Left ventricle myocardium superior (tissue), 1 donor: ENCODE results near the gene DOCK10. TPM values are rescaled to one million over a fixed set of nuclear protein-coding genes. Genes with fewer than 3 reads are reported as not detected.
"Not testable (repeated sequence)": the region's sequence is repeated elsewhere in the genome, so short reads cannot be mapped to it uniquely, and the experiment has no call there.

ENCODE experiments used
- ATAC-seq: fragments of 200-7000 bp; cut with Tn5 transposase; one replicate; pipeline ENCODE4 v1.9.1; 2020; ENCODE audit warnings: mild to moderate bottlenecking, moderate library complexity
- DNase-seq: peaks from one replicate; pipeline ENCODE4 v3.0.0-alpha.2; 2020
- intact Hi-C: fragments of 100-400 bp; cut with micrococcal nuclease; formaldehyde crosslinking; loops from one replicate; pipeline ENCODE4 v1.11.0; 2022
- total RNA-seq: library from RNA; stranded (reverse); fragmentation: NEBNext Ultra II Directional; extraction: Animal tissue kit (Norgen Biotek cat#: 25700); gene quantifications from one replicate; pipeline ENCODE4 v1.2.1, GENCODE V29; 2021
- donor health status: DM: no; HTN: yes; CAD: no; lungs with severe emphysema.

Gene DOCK10
- total RNA-seq, 1 donor from 2014 or later = 2.3 TPM

DNA sequence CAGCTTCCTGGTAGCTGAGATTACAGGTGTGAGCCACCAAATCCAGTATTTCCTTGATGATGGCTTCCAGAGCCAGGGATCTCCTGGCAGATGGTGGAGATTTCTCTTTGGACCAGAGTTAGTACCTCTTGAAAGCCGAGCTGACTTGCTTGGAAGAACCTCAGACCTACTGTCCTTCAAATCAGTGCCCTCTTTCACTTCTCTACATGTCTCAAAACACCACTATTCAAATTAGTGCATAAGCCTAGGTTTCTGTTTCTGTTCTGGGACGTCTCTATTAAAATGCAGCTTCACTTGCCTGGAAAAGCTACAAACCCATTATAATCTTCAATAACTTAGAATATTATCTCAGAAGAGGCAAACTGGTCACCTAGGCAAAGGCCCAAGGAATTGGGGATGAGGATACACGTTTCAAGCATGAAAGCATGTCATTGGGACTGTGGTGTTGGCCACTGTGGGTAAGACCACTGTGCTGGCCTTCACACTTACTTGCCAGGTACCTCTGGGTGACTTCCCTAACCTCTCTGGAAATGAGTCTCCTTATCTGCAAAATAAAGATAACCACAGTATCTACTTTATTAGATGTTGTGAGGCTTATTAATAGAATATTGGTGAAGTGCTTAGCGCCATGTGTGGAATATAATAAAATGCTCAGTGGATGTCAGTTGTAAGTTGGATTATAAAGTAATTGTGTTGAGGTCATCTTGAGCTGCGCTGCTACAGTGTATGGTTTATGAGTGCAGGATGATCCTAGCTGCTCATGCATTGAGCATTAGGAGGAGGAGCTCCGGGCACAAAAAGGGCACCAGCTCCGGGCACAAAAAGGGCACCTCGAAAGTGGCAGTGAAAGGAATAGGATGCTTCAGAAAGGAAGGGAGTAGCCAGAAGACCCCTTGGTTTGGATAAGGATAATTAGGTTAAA, 84.5 kb downstream of the DOCK10 start:
- intact Hi-C loops = no loop called here
- ATAC-seq = no peak
- DNase-seq = no peak

DNA sequence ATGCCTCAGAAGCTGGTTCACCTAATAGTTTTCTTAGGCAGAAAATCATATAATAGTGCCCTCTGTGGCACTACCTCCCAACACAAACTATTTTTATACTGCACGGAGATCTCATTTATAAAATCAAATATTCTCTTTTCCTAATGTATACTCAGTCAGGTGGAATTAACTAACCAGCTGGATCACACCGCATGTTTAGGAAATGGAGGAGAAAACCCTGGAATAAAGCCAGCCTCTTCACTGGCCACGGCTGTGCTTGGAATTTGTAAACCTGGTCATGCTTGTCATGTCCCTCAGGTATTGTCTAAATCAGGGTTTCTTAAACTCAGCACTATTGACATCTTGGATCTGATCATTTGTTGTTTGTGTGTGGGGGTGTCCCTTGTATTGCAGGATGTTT, 85.6 kb downstream of the DOCK10 start:
- intact Hi-C loops = no loop called here
- DNase-seq = no peak
- ATAC-seq = no peak

DNA sequence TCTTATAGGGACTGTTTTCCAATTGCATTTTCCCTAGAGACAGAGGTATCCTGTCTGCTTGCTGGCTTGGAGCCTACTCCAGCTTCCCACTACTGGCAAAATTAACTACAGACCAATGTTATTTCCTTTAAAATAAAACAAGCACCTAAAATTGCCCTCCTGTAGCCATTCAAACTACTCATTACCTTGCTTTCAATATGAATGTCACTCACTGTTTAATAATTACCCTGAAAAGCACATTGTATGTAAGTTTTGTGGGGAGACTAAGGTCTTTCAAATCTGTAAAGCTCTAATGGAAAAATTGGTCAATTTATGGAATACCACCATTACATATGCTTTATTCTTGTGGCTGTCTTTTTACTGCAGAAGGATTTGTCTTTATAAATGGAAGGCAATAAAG, 87.3 kb downstream of the DOCK10 start:
- intact Hi-C loops = no loop called here
- ATAC-seq (no peak), DNase-seq (no peak)

GRCh38 chr2:224952936-224953657, 89.2 kb downstream of the DOCK10 start:
- intact Hi-C loops = no loop called here
- peak; percentile 53 for ATAC-seq
- no peak for DNase-seq

DNA sequence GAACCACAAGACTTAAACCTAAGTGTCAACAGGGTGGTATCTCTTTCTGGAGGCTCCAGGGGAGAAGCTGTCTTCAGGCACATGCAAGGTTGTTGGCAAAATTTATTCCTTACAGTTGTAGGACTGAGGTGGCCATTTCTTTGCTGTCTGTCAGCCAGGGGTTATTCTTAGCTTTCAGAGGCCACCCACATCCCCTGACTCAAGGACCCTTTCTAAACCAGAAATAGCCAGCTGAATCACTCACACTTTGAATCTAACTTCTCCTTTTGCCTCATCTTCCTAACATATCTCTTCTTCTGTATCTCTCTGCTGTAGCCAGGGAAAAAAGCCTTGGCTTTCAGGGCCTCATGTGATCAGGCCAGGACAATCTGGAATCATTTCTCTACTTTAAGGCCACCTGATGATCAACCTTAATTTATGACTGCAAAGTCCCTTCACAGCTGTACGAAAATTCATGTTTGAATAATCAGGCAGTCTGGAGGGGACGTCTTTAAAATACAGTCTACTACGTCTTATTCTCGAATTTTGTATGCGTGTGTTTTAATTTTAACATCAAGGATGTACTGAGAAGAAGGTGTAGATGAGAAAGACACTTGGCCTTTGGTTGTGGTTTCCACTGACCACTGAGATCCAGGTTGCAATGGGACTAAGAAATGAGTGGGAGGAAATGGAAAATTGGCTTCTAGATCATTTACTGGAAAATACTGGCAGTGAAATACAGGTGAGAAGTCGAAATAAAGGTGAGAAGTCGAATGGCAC, 90.4 kb downstream of the DOCK10 start:
- intact Hi-C loops = no loop called here
- ATAC-seq (no peak), DNase-seq (no peak)

DNA sequence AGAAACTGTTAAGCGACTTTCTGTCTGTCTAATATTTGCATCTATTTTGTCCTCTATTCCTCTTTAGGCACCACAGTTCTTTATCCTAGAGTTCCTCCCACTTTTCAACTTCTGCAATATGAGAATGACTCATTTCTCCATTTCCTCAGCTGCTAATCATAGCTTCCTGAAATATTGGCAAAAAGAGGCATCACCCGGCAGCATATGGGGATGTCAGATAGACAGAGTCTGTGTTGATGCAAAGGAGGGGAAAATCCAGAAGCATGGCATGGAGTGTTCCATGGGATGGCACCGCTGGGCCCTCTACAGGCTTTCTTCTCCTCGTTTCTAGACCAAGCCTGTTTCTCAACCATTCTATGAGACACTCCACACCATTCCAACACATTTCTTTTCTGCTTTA, 93.4 kb downstream of the DOCK10 start:
- DNase-seq (no peak), ATAC-seq (peak; percentile 41)
- intact Hi-C loops = no loop called here

DNA sequence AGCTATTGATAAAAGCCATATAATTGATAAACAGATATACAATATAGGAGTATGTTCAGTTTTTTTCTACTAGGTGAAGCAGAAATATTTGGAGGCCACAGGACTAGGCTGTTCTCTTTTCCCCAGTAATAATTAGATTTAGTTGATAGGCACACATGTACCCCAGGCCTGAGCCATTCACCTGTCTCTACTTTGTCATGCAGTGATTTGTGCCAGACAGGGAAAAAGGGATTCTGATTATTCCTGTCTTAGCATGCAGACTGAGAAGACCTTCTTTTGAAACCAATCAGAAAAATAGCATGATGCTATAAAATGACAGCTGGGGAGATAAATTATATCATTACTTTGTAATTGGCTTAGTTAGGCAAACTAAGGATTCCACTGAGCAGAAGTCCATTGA, 94.3 kb downstream of the DOCK10 start:
- no peak for ATAC-seq
- DNase-seq = no peak
- intact Hi-C loops = no loop called here

- no peak for ATAC-seq
- intact Hi-C loops = no loop called here
- no peak for DNase-seq
Measured at GRCh38 chr2:224947566-224947965, 94.7 kb downstream of the DOCK10 start.

DNA sequence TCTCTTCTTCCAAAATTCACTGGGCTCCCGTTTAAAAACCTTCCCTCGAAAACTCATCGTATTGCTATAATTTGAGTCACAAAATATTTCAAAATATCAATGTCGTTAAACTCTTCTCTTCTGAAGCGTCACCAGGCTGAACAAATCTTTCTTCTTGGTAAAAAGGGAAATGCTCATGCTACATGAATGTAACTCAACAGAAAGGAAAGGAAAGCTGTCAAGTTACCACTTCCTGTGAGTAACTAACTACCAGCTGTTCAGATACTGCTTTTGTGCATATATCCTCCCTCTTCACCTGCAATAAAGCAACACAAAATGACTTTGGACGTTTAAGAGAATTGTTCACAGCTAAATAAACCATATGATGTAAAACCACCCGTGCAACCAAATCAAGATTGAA, 95.4 kb downstream of the DOCK10 start:
- ATAC-seq (no peak), DNase-seq (no peak)
- intact Hi-C loops = no loop called here

DNA sequence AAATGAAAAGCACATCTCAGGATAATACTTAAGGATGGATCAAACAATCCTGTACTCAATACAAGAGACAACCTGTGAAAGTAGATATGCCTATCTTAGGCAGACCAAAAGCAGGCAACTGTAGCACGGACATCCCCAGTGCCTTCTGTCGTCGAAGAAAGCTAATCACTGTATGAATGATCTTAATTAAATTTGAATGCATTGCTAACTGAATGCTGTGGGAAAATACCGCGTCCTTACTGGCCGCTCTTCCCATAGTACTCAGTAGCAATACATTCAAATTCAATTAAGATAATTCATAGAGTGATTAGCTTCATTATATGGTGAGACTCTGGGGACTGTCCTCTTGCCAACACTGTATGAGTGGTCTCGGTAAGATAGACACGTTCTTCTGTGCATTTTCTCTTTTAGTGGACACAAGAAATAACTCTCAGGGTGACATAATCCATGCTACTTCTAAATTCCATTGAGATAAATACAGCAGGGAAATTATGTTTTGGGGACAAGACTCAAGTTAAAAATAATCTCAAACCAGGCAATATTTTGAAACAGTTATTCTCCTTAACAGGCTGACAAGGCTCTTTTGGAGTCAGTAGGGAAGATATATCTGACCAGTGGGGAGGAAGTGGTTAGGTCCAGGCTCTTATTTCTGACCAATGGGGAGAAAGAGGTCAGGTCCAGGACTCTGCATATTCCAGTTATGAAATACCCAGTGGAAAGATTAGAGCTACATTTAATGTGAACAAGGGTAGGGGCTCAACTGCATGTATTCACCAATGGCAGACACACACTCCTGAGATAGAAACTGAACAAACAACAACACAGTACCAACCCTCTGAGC, 97.3 kb downstream of the DOCK10 start:
- intact Hi-C loops = no loop called here
- ATAC-seq = peak; percentile 54
- no peak for DNase-seq

DNA sequence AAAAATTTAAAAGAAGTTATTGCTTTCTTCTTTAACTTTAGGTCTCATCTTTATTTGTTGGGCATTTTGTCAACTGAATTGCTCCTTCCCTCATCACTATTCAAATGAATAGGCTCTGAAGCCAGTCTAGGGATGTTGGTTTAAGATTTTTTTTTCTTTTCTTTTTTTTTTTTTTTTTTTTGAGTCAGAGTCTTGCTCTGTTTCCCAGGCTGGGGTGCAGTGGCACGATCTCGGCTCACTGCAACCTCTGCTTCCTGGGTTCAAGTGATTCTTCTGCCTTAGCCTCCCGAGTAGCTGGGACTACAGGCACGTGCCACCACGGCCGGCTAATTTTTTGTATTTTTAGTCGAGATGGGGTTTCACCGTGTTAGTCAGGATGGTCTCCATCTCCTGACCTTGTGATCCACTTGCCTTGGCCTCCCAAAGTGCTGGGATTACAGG, 98.6 kb downstream of the DOCK10 start:
- ATAC-seq, DNase-seq, intact Hi-C loops: not testable (repeated sequence)

- DNase-seq (no peak), ATAC-seq (no peak)
- intact Hi-C loops = no loop called here
Measured at GRCh38 chr2:224941960-224942359, 100.3 kb downstream of the DOCK10 start.

GRCh38 chr2:224940618-224941017, 101.7 kb downstream of the DOCK10 start:
- intact Hi-C loops = no loop called here
- DNase-seq (no peak), ATAC-seq (no peak)

- intact Hi-C loops = no loop called here
- DNase-seq (peak; percentile 34), ATAC-seq (peak; percentile 55)
Measured at GRCh38 chr2:224938651-224939182, 103.6 kb downstream of the DOCK10 start.

GRCh38 chr2:224937887-224938286, 104.4 kb downstream of the DOCK10 start:
- DNase-seq (no peak), ATAC-seq (no peak)
- intact Hi-C loops = no loop called here

DNA sequence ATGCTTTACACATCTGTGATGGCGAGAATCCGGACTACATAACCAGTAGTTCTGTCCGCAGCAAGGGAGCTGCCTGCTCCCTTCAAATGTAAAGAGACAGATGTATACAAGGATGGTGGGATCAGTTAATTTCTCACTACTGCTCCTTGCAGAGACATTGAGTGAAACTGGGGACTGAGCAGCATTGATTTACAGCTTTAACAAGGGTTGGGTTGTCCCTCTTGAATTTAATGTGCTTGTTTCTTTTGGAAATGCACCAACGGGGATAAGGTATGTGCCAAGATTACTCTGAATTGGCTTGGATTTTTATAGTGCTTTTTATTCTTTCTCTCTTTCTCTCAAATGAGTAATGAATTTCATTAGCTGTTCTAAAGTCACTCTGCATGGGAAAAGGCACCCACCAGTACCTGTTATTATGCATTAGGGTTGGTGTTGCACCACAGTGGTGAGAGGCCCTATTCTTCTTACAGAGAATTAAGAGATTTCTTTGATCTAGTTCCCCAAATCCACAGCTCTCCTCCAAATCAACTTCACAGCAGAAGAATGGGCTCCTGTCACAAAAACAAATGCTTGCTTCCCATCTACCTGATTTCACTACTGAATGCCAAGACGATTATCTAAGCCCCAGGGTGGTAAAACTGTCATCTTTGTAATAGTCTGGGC, 107.6 kb downstream of the DOCK10 start:
- intact Hi-C loops = no loop called here
- ATAC-seq = peak; percentile 54
- no peak for DNase-seq

DNA sequence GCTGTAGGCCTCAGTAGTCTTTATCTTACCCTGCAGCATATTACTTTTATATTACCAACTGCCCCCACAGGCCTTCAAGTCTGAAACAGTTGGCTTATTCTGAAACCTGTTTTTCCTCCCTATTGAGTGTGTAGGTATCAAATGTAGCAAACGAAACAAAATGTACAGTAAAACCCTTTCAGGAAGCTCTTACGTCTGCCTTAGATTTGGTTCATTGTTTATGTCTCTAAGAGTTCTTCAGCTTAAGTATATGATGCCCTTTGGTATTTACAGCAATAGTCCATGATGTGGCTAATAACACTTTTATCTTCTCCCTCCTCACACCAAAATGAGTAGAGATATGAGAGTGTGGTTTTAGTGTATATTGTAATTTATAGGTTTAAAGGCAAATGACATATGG, 108.8 kb downstream of the DOCK10 start:
- intact Hi-C loops = no loop called here
- DNase-seq (no peak), ATAC-seq (no peak)

GRCh38 chr2:224932522-224932921, 109.7 kb downstream of the DOCK10 start:
- intact Hi-C loops = no loop called here
- ATAC-seq = no peak
- DNase-seq = no peak
